Effector CD4-positive, alpha-beta T cell (primary cell): ENCODE results near the gene DGKZ.
A peak's percentile ranks its signal among the peaks of the same experiment; 100 is the strongest.

Experiments
- DNase-seq: peaks from one replicate; pipeline ENCODE4 v3.0.0-alpha.2; 2020

Gene DGKZ

DNA sequence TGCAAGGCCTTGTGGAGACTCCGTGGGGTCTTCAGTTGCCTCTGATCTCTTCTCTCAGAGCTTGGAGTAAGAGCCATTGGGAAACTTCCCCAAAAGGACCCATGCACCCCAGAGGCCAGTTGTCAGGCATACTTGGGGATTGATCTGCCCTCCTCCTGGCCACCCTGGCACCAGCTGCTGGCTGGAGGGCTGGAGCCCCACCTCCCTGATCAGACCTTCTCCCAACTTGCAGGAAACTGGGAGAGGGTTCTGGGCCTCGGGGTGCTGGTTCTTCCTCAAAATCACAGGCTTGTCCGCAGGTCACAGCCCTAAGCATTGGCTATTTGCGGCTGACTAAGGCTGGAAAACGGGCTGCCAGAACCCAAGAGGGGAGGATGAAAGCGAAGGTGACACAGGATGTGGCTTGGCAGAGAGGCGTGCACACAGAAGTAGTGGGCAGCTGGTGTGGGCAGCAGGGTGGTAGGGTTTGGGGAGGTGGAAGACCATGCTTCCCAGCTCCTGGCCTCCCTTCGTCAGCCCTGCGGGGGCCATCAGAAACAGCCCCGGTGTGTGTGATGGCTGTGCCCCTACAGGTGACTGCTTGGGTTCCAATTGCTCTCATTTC lies 1.3 kb upstream of the DGKZ start:
- DNase-seq = no peak

DNA sequence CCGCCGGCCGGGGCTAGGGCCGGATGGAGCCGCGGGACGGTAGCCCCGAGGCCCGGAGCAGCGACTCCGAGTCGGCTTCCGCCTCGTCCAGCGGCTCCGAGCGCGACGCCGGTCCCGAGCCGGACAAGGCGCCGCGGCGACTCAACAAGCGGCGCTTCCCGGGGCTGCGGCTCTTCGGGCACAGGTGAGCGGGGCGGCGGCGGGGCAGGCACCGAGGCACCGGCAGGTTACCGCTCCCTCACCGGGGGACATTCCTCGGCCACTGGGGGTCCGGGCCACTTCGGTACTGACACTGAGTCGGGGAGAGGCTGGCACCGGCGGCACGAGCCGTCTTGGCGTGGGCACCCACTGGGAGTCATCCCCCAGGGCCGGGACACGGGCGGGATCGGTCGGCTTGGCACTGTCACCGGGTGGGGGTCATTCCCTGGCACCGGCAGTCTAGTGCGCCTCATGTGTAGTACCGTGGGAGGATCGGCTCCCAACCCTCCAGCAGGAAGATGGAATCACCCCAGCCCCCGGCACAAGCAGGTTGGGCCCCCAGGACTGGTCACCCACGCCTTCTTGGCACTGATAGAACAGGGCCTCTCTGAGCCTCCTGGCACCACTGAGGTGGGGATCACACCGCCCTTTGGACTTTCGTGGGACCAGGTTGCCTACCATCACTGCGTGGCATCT lies 511 bp downstream of the DGKZ start:
- no peak for DNase-seq

DNA sequence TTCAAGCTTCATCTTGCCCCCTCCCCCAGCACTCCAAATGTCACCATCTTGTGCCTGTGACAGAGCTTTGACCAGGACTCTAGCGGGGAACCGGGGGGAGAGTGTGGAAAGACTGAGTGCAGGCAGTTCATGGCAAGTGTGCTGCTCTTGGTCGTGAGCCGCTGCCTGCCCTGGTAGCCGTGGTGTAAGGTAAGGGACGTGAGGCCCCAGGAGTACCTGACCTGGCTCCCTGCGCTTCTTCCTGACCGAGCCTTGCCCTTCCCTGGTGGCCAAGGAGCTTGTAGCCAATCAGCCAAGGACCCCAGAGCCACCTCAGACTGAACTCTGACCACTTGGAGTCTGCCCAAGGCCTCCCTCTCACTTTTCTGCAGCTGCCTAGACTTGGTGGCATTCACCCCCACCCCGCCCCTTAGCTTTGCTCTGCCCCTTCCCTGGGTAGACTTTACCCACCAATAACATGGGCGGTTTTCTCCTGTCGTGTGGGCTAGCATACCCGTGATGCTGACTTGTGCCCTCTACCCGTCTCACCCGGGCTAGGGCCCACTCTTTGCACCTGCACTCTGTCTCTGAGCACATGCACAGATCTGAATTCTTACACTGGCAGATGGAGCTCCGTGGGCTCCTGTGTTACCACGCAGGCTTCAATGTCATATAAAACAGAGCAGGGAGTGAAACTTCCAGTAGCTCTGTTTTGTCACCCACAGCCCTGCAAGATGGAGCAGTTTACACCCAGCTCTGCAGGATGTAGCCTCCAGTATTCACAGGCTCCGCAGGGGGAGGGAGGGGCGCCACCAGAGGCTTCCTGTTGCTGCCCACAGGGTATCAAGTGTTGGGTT lies 1.5 kb downstream of the DGKZ start:
- peak; percentile 36 for DNase-seq

- DNase-seq = no peak
Observed at GRCh38 chr11:46350695-46351094, 3.4 kb downstream of the DGKZ start.

- DNase-seq = no peak
Observed at GRCh38 chr11:46351148-46351547, 3.9 kb downstream of the DGKZ start.

GRCh38 chr11:46351606-46352005 lies 4.3 kb downstream of the DGKZ start:
- DNase-seq = no peak

- DNase-seq = peak; percentile 77
Observed at GRCh38 chr11:46352063-46352841, 5.0 kb downstream of the DGKZ start.

- DNase-seq = no peak
Observed at GRCh38 chr11:46353698-46354097, 6.4 kb downstream of the DGKZ start.

DNA sequence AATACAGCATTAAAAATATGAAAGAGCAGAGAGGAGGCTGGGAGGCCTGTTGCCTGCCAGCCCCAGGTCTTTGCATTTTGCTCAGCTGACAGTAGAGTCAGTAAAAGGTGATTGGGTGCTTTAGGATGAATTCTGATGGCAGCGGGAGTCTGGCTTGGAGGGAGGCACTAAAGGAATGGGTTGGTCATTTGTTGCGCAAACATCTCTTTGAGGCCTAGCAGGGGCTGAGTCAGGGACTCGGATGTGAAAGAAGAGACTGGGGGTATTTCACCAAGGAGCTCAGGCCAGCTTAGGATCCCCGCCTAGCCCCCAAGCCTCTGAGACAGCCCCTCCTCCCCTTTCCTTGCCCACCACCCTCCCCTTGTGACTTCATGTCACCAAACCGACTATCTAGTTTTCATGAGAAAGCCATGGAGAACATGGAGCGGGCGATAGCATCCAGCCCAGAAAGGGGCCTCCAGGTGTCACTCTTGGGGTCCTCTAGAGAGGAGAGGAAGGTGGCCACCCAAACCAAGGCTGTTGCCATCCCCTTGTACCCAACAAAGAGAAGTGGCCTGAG lies 9.7 kb downstream of the DGKZ start:
- no peak for DNase-seq

DNA sequence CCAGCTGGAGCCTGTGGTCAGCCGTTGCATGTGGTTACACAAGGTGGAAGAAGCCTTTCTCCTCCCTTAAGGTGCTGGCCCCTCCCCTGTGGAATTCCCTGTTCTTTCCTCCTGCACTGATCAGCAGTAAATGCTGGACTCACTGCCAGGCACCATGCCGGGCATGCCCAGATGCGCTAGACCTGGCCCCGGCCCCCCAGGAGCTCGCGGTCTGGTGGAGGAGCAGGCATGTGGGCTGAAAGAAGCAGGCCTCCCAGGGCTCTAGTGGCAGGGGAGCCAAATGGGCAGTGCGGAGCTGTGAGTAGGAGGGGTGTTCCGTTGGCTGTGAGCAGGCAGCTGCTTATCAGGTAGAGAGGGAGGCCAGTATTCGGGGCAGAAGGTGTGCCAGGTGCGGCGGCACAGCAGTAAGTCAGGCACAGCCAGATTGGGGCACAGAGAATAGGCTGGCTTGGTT lies 10.2 kb downstream of the DGKZ start:
- no peak for DNase-seq

GRCh38 chr11:46359953-46360352 lies 12.7 kb downstream of the DGKZ start:
- no peak for DNase-seq

GRCh38 chr11:46360878-46361277 lies 13.6 kb downstream of the DGKZ start:
- DNase-seq = no peak

DNA sequence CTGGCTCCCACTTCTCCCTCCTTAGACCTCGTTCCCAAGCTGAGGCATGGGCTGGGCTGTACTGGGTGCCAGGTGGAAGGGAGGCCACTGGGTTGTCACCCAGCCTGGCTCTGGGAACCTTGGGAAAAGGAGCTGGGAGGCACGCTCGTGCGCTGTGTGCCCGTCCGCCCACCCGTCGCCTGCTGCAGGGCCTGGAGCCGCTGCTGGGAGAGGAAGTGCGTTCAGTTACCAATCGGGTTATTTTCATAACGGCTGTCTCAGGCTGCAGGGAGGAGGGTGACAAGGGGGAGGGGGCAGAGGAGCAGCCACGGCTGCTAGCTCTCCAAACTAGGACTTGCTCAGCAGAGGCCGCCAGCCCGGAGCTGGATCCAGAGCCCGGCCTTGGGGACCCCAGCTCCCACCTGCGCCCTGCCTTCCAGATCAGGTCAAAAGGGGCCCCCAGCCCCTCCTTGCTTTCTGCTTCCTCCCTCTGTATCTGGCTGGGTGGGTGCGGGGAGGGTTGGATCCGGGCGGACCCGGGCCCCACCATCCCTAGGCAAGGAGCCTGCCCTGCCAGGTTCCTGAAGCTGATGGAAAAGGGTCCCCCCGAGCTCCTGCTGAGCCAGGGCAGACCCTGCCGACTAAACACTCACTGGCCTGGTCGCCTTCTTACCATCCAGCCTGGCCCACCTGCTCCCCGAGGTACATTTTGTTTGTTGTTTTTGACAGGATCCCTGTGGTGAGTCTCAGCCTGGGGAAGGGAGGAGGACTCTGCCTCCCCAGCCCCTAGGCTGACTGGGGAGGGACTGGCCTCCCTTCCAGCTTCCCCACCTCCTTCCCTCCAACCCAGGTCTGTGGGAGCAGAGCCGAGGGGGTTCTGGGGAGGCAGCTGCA lies 14.3 kb downstream of the DGKZ start:
- DNase-seq = peak; percentile 57

- no peak for DNase-seq
Observed at GRCh38 chr11:46362156-46363030, 15.1 kb downstream of the DGKZ start.

- no peak for DNase-seq
Observed at GRCh38 chr11:46363031-46363407, 15.8 kb downstream of the DGKZ start.

DNA sequence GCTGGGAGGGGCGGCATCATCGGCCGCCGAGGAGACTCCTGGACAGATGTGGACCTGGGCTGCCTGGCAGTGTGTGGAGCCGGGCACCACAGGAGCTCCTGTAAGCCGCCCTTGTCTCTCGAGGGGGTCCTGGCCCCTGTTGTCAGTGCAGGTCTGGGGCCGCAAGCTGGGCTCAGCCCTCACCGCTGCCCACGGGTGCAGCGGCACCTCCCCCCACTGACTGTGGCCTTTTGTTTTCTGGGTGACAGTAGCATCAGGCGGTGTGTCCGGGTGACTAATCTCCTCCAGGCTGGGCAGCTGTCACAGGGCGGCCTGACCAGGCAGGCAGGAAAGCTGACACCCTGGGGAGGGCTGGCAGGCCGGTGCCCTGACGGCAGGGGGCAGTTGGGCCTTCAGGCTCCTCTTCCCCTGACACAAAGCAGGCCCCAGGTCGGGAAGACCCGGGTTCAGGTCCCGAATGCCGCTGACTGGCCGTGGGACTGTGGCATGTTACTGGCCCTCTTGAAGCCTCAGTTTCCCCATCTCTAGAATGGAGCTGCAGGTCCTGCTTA lies 16.3 kb downstream of the DGKZ start:
- DNase-seq = no peak

DNA sequence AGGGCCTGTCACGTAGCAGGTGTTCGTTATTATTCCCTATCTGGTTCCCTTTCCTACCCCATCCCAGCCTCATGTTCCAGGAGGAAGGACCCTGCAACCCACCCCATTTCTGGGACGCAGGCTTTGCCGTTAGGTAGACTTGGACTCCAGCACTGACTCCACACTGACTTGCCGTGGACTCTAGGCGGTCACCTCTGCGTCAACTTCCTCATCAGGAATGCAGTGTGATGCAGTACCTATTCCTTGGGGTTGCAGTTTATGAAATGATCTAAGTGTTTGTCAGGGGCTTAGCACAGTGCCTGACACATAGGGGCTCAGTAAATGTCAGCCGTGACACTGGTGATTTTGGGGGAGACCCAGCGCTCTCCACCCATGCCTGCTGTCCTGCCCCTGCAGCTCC lies 16.8 kb downstream of the DGKZ start:
- no peak for DNase-seq

DNA sequence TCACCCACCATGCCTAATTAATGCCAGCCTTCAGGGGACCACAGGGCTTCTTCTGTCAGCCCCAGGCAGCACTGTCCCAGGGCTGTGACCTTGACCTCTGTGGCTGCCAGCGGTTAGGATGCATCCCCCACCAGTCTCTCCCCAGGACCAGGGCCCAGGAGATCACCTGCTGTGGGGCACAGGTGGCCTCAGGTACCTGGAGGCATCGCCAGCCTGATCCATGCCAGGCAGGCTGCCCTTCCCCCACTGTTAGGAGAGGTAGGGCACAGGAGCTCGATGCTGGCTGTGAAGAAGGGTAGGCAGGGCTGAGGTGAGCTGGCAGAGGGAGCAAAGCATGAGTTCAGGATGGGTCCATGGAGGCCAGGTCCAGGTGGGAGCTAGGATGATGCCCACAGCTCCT lies 17.5 kb downstream of the DGKZ start:
- no peak for DNase-seq

- DNase-seq = no peak
Observed at GRCh38 chr11:46366260-46366659, 19.0 kb downstream of the DGKZ start.

DNA sequence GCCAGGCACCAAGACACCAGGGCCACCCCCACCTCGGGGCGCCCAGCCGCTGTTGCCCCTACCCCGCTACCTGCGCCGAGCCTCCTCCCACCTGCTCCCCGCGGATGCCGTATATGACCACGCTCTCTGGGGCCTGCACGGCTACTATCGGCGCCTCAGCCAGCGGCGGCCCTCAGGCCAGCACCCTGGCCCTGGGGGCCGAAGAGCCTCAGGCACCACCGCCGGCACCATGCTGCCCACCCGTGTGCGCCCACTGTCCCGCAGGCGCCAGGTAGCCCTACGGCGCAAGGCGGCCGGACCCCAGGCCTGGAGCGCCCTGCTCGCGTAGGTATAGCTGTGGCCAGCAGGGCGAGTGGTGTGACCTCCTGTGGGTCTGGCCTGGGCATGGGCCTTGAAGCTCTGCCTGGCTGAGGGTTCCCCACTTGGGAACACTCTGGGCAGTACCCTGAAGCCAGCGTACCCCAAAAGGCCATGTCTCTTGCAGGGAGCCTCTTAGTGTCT lies 19.4 kb downstream of the DGKZ start:
- no peak for DNase-seq
